ENCODE measurements around the gene LCN12.

Gene LCN12

GRCh38 chr9:136927343-136928271, 24.5 kb upstream of the LCN12 start:
- no peak for DNase-seq

GRCh38 chr9:136928591-136928990, 23.5 kb upstream of the LCN12 start:
- DNase-seq = no peak

DNA sequence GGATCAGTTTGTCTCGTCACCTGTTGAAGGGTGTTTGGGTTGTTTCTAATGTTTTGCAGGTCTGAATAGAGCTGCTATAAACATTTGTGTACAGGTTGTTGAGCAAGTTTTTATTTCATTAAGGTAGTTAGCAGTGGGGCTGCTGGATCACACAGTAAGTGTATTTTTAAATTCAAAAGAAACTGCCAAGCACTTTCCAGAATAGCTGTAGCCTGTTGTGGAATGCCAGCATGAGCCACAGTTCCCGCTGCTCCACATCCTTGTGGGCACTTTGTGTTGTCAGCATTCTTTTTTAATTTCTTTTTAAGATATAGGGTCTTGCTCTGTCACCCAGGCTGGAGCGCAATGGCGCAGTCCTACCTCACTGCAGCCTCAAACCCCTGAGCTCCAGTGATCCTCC, 22.1 kb upstream of the LCN12 start:
- DNase-seq = no peak

DNA sequence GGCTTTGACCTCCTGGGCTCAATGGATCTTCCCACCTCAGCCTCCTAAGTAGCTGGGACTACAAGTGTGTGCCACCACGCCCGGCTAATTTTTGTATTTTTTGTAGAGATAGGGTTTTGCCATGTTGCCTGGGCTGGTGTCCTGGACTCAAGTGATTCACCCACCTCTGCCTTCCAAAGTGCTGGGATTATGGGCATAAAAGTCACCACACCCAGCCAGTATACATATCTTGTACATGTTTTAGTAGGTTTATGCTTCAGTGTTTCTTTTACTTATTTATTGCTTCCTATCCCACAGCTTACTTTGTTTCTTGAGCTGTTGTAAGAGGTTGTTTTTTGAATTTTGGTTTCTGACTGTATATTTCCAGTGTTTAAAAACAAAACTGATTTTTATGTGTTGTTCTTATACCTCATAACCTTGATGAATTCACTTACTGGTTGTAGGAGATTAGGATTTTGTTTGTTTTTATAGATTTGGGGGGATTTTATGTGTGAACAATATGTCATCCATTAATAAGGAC, 20.4 kb upstream of the LCN12 start:
- DNase-seq = no peak

DNA sequence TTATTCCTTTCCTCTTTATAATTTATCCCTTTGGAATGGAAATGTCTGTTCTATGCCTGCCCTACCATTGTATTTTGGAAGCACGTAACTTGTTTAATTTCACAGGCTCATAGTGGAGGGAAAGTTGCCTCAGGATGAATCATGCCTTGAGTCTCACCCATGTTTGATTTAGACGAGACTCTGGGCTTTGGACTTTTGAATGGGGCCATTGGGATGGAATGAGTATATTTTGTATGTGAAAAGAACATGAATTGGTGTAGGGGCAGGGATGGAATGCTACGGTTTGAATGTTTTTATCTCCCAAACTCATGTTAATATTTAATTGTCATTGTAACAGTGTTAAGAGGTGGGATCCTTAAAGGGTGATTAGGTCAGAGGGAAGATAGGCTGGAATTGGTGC, 17.8 kb upstream of the LCN12 start:
- DNase-seq = no peak

DNA sequence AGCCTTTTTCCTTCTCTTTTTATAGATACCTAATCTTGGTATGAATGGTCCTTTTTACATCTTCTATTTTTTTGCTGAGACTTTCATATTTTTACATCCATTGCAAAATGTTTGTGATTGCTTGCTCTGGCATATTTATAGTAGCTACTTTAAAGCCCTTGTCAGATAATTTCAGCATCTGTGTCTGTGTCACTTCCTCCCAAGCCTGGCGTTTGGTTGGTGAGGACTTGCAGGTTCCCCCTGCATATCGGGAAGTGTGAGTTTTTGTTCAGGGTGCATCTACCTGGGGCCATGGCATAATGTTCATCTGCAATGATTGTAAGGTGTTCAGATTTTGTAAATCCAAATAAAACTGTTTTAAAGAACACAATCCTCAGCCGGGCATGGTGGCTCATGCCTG, 16.4 kb upstream of the LCN12 start:
- no peak for DNase-seq

GRCh38 chr9:136936645-136937170, 15.4 kb upstream of the LCN12 start:
- no peak for DNase-seq

DNA sequence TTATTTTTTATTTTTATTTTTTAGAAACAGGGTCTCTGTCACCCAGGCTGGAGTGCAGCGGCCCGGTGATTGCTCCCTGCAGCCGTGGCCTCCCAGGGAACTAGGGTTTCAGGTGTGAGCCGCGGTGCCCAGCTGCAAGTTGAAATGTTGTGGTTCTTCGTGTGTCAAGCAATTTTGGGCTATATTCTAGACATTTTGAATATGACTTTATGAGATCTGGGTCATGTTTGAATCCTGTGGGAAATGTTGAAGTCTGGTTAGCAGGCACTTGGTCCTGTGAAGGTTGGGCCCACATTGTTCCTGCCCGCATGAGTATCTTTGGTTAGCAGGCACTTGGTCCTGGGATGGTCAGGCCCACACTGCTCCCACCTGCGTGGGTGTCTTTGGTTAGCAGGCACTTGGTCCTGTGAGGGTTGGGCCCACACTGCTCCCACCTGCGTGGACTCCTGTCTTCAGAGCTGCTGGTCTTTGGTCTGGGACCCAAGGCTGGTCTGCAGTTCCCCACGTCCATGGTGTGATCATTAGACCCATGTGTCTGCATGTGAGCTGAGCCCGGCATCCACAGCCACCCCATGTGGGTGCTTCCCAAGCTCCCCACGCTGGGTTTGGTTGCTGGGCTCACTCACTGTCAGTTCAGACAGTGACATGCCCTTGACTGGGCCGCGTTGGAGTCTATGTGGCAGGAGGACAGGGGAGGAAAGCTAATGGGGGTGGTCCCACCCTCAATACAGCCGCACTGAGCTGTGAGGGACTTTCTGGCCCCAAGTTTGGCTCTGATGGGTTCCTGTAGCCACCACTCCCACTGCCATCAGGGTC, 14.7 kb upstream of the LCN12 start:
- no peak for DNase-seq

DNA sequence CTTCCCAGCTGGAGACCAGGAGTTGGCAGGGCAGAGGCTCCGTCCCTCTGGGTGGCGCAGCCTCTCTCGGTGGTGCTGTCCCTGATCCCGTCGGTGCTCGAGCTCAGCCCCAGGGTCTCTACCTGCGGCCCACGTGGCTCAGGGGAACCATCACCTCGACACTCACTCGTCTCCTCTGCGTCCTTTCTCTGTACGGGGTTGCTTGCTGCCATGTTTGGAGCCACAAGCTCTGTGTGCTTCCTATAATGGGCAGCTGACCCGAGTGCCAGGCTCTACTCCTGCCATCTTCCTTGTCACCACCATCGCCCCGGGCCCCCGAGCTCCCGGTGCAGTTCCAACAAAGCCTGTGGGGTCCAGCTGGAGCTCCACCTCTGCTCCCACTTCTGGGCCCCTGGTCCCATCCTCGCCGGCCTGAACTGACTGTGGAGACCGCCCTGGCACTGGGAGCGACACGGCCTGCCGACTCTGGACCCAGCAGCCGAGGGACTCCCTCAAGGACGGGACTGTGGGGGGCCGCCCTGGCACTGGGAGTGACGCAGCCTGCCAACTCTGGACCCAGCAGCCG, 12.6 kb upstream of the LCN12 start:
- DNase-seq = no peak

DNA sequence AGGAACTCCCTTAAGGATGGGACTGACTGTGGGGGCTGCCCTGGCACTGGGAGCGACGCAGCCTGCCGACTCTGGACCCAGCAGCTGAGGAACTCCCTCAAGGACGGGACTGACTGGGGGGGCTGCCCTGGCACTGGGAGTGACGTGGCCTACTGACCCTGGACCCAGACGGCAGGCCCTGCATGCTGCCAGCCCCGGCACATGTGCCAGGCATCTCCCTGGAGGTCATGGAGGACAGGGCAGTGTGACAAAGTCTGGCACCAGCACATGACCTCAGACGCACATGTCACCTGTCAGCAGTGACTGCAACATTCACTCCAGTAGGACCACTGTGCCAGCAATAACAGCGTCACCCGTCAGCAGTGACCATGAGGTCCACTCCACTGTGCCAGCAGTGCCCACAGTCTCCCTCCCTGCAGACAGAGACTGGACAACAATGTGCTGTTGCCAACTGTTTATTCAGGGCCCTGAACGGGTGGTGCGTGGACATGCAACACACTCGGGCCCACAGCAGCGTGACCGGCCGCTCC, 12.0 kb upstream of the LCN12 start:
- DNase-seq = no peak

DNA sequence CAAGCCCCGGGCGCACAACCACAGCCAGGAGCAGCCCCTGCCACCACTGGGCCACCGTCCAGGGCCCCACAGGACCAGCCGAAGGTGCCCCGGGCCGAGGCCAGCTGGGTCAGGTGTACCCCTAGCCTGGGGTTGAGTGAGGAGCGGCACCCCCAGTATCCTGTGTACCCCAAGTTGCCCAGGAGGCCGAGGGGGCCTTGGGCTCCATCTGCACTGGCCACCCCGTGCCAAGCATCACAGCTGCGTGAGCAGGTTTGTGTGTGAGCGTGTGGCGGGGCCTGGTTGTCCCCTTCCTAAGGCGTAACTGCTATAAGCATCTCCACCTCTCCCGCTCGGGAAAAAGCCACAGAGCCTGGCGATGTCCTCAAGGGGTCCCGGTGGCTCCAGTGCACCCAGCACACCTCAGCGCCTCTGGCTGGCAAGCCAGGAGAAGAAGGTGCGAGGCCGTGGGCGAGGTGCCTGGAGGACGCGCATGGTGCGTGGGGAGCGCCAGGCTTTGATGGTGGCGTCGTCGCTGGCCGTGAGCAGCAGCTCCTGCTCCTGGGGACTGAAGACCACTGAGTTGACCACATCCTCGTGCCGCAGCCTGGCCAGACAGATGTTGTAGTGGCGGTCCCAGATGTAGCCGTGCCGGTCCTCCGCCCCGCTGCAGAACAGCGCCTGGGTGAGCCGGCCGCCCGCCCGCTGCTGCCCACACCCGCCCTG, 11.4 kb upstream of the LCN12 start:
- DNase-seq = no peak

GRCh38 chr9:136941231-136942111, 10.6 kb upstream of the LCN12 start:
- no peak for DNase-seq

GRCh38 chr9:136942112-136942880, 9.8 kb upstream of the LCN12 start:
- DNase-seq = no peak

GRCh38 chr9:136942881-136943230, 9.2 kb upstream of the LCN12 start:
- no peak for DNase-seq

DNA sequence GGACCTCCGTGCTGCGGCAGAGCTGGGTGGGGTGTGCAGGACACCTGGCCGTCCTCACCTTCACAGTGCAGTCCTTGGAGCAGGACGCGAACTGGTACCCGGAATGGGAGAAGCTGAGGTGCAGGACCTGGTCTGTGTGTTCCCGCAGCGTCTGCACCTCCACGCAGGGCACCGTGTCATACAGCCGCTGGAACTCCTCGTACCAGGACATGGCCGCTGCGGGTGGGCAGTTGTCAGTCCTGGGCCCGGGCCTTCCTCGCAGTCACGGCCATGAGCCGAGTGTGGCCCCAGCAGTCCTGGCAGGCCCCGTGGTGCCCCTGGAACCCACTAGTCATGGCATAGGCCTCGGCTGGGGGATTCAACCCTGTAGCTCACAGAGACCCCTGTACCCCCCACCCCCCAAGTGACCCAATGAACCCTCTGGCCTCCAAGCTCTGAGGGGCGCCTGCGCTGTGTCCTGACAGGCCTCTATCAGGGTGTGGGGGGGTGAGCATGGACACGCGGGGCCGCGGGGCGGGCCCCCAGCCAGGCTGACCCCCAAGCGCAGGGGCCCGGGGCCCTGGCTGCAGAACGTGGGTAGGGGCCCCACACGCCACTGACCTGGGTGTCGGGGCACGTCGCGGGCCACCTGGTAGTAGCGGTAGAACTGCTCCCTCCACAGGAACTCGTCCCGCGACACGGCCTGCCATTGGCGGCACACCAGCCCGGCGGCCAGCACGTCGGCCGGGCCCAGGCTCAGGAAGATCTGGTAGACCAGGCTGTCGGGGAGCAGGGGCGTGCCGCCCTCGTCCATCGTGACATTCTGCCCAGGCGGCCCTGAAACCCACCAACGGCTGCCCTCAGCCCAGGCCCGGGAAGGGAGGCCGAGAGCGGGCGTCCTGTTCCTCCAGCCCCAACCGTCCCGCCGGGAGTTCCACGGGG, 8.5 kb upstream of the LCN12 start:
- DNase-seq = peak; percentile 61

DNA sequence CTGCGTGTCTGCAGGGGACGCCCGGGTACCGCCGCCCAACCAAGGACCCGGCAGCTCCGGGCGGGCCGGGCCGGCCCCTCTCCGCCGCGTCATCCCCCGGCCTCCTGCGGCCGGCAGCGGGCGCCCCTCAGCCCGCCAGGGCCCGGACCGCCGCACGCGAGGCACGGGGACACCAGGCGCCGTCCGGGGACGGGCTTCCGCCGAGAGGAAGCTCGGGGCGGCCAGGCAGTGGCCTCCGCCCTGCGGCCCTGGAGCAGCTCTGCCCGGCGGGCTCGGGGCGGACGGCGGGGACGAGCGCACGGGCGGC, 7.9 kb upstream of the LCN12 start:
- no peak for DNase-seq

- DNase-seq = peak; percentile 90
Observed at GRCh38 chr9:136944519-136945332, 7.3 kb upstream of the LCN12 start, which contains the start of the genes C8G and FBXW5. C8G (plus strand) TSS chr9:136945243; CDS start chr9:136945321, 78 bp downstream. FBXW5 (minus strand) TSS chr9:136944738; CDS start chr9:136944083, 655 bp downstream.

All from NK-92 treated with Interleukin-12 subunit alpha and Interleukin-12 subunit beta, amount 100 ng/mL, for 24 hours (cell line).